HEK293T (cell line): ENCODE results near the gene CTAGE8.
"Not testable (repeated sequence)": the region's sequence is repeated elsewhere in the genome, so short reads cannot be mapped to it uniquely, and the experiment has no call there.

Experiments used
- CTCF ChIA-PET: fragments of 350-600 bp; formaldehyde crosslinking; extraction: SDS; loops from one replicate; lab custom pipeline; 2021; ENCODE audit warnings: antibody characterized with exemption, inconsistent platforms; lab: Yijun Ruan, JAX
- POLR2A ChIA-PET: fragments of 350-600 bp; formaldehyde crosslinking; extraction: SDS; loops from one replicate; lab custom pipeline; 2020; ENCODE audit warnings: antibody characterized with exemption, inconsistent platforms; lab: Yijun Ruan, JAX
- DNase-seq: peaks from one replicate; pipeline ENCODE4 v3.0.0; 2012; ENCODE audit warnings: mixed read lengths; ENCODE audit errors: extremely low spot score
- ARNT ChIP-seq: fragments of 450-650 bp; IDR thresholded peaks from 2 replicates; pipeline ENCODE4 v1.6.1; 2017; ENCODE audit warnings: mild to moderate bottlenecking
- BHLHE40 ChIP-seq: fragments of 450-650 bp; IDR thresholded peaks from 2 replicates; pipeline ENCODE4 v1.6.1; 2016; ENCODE audit warnings: mild to moderate bottlenecking, moderate library complexity, borderline replicate concordance
- CTBP1 ChIP-seq: fragments of 450-650 bp; IDR thresholded peaks from 2 replicates; pipeline ENCODE4 v1.6.1; 2016; ENCODE audit warnings: borderline replicate concordance
- ELF4 ChIP-seq: fragments of 450-650 bp; IDR thresholded peaks from 2 replicates; pipeline ENCODE4 v1.6.1; 2017; ENCODE audit warnings: antibody characterized with exemption
- FOXA1 ChIP-seq: fragments of 450-650 bp; IDR thresholded peaks from 2 replicates; pipeline ENCODE4 v1.6.1; 2016; ENCODE audit warnings: mild to moderate bottlenecking
- FOXK2 ChIP-seq: fragments of 450-650 bp; IDR thresholded peaks from 2 replicates; pipeline ENCODE4 v1.6.1; 2016; ENCODE audit warnings: mild to moderate bottlenecking
- FOXM1 ChIP-seq: fragments of 450-650 bp; IDR thresholded peaks from 2 replicates; pipeline ENCODE4 v1.6.1; 2017; ENCODE audit warnings: mild to moderate bottlenecking, borderline replicate concordance
- HDGF ChIP-seq: fragments of 450-650 bp; IDR thresholded peaks from 2 replicates; pipeline ENCODE4 v1.6.1; 2017; ENCODE audit warnings: antibody characterized with exemption, borderline replicate concordance
- L3MBTL2 ChIP-seq: fragments of 450-650 bp; conservative IDR thresholded peaks from 2 replicates; pipeline ENCODE4 v1.6.1; 2016; ENCODE audit warnings: mild to moderate bottlenecking
- LEF1 ChIP-seq: fragments of 450-650 bp; IDR thresholded peaks from 2 replicates; pipeline ENCODE4 v1.6.1; 2017; ENCODE audit warnings: mild to moderate bottlenecking, borderline replicate concordance
- NFRKB ChIP-seq: fragments of 450-650 bp; IDR thresholded peaks from 2 replicates; pipeline ENCODE4 v1.6.1; 2016; ENCODE audit warnings: mild to moderate bottlenecking, moderate library complexity
- PKNOX1 ChIP-seq: fragments of 450-650 bp; IDR thresholded peaks from 2 replicates; pipeline ENCODE4 v1.6.1; 2016
- SP1 ChIP-seq: fragments of 450-650 bp; IDR thresholded peaks from 2 replicates; pipeline ENCODE4 v1.6.1; 2017
- SUZ12 ChIP-seq: fragments of 450-650 bp; IDR thresholded peaks from 2 replicates; pipeline ENCODE4 v1.6.1; 2016; ENCODE audit warnings: mild to moderate bottlenecking
- TARDBP ChIP-seq: fragments of 450-650 bp; IDR thresholded peaks from 2 replicates; pipeline ENCODE4 v1.6.1; 2016
- ZNF384 ChIP-seq: fragments of 450-650 bp; IDR thresholded peaks from 2 replicates; pipeline ENCODE4 v1.6.1; 2016

The CTAGE8 gene

GRCh38 chr7:144262128-144262527 lies 7.0 kb downstream of the CTAGE8 start:
- CTCF ChIA-PET, POLR2A ChIA-PET, DNase-seq: not testable (repeated sequence)

GRCh38 chr7:144259067-144259466 lies 10.0 kb downstream of the CTAGE8 start:
- DNase-seq, CTCF ChIA-PET, POLR2A ChIA-PET: not testable (repeated sequence)

GRCh38 chr7:144256112-144256511 lies 13.0 kb downstream of the CTAGE8 start:
- DNase-seq: no peak
- CTCF ChIA-PET: no interaction called here
- POLR2A ChIA-PET: no interaction called here
- TF ChIP-seq SUZ12 (no peak), ZNF384 (no peak), TARDBP (no peak), ELF4 (no peak), LEF1 (no peak), PKNOX1 (no peak), FOXK2 (no peak), BHLHE40 (no peak), FOXA1 (no peak), HDGF (no peak), SP1 (no peak), L3MBTL2 (no peak), CTBP1 (no peak), FOXM1 (no peak), NFRKB (no peak), ARNT (no peak)

DNA sequence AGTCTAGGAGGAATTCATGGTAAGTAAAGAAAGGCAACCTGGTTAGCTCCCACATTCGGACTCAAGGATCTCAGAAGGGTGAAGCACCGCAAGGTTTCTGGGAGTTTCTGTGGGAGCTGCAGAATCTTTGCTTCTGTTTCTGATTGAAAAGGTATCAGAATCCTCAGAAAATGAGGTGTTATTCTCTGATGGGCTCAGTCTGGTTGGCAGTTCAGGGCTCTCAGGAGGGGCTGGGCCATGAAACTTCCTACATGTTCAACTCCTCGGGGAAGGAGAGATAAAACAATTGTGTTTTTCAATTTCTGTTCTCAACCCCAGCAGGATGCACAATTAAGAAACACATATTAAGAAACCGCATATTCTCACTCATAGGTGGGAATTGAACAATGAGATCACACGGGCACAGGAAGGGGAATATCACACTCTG lies 13.6 kb downstream of the CTAGE8 start:
- ChIA-PET POLR2A (no interaction called here), CTCF (no interaction called here)
- TF ChIP-seq FOXK2 (no peak), HDGF (no peak), NFRKB (no peak), PKNOX1 (no peak), L3MBTL2 (no peak), CTBP1 (no peak), ELF4 (no peak), FOXA1 (no peak), BHLHE40 (no peak), LEF1 (no peak), ZNF384 (no peak), FOXM1 (no peak)
- DNase-seq: no peak

GRCh38 chr7:144252307-144252706 lies 16.8 kb downstream of the CTAGE8 start:
- POLR2A ChIA-PET, CTCF ChIA-PET, DNase-seq: not testable (repeated sequence)

DNA sequence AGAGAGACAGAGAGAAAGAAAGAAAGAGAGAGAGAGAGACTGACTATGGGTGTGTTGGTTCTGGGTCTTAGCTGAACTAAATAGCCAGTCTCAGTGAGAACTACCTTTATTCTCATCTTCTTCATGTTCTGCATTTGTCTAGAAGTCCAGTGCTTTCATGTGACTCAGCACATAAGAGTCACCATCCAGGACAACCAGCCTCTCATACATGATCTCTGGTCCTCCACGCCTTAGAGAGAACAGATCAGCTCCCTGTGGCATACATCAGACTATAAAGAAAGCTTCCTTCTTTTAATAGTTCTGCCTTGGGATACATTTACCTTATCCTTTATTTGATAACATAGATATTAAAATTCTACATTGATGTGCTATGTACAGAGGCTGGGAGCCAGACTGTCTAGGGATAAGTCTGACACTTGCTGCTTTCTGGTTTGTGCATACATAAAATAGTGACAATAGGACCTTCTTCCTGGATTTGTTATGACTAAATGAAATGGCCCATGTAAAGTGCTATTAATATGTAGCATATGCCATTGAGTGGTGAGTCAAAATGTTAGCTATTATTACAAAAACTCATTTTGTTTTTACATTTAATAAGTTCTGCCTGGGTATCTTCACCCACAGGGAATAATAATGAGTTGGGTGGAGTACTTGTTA lies 21.3 kb downstream of the CTAGE8 start:
- POLR2A ChIA-PET, DNase-seq, CTCF ChIA-PET: not testable (repeated sequence)

GRCh38 chr7:144246967-144247366 lies 22.1 kb downstream of the CTAGE8 start:
- CTCF ChIA-PET, POLR2A ChIA-PET: not testable (repeated sequence)

GRCh38 chr7:144245372-144245771 lies 23.7 kb downstream of the CTAGE8 start:
- DNase-seq, POLR2A ChIA-PET, CTCF ChIA-PET: not testable (repeated sequence)

More at GRCh38 chr7:144246967-144247366, 22.1 kb downstream of the CTAGE8 start:
- DNase-seq: not testable (repeated sequence)

DNA sequence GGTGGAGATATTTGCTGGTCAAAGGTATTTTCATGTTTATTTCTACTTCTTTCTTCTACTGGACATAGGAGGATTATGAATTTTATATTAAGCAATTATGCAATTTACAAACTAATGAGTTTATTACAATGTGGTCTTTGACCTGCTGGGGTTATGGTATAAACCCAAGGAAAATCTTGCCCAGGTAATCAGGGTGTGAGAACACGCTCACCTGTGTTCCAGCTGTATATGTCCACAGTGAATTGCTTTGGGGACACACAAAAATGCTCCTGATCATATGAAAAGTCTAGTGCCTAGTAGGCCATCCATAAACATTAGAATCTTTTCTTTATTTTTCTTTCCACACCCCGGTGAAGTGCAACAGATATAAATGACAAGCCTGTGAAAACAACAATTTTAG lies 29.7 kb downstream of the CTAGE8 start, which contains the start of gene OR2A42:
Gene OR2A42 (minus strand): TSS at position 241 of the 400 bp plus-strand sequence. CDS start 6,762 bp downstream, outside the sequence.
- CTCF ChIA-PET, POLR2A ChIA-PET, DNase-seq: not testable (repeated sequence)

- POLR2A ChIA-PET, CTCF ChIA-PET, DNase-seq: not testable (repeated sequence)
Measured at GRCh38 chr7:144238530-144239082, 30.5 kb downstream of the CTAGE8 start.

- DNase-seq, POLR2A ChIA-PET, CTCF ChIA-PET: not testable (repeated sequence)
Measured at GRCh38 chr7:144233039-144233438, 36.0 kb downstream of the CTAGE8 start.

DNA sequence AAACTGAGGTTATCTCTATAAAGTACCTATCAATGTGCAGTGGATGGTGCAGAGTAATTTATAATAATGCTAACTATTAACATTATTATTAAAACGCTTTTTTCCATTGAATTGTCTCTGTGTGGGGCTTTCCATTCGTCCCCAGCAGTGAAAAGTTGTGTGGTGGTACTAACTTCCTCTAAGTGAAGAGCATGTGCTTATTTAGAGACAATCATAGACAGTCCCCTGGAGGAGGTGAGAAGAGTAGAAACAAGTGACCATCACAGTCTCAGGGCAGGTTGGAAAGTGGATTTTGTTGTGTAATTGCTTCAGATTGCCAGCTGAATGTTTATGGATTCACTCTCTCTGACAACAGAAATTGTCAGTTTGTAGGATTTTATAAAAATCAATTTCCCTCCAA lies 38.1 kb downstream of the CTAGE8 start:
- CTCF ChIA-PET, DNase-seq, POLR2A ChIA-PET: not testable (repeated sequence)

DNA sequence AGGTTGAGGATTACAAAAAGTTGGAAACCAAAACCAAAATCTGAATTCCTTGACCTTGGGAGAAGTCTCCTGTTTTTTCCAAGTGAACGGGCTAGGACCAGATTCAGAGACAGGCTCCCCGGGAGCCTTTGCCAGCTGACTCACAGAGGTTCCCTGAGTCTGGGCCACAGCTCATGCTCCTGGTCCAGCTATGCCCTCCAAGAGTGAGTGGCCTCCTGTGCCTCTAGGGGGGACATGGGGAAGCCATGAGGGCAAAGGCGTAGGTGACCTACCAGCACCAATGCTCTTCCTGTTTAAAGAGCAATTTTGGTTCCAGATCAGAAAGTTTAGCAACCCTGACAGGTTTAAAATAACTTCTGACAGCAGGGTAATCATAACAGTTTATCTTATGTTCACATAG lies 40.3 kb downstream of the CTAGE8 start:
- DNase-seq, CTCF ChIA-PET, POLR2A ChIA-PET: not testable (repeated sequence)

- POLR2A ChIA-PET, DNase-seq, CTCF ChIA-PET: not testable (repeated sequence)
Measured at GRCh38 chr7:144226866-144227265, 42.2 kb downstream of the CTAGE8 start.
